ENCODE measurements around the gene GDAP2. TPM values are rescaled to one million over a fixed set of nuclear protein-coding genes. Genes with fewer than 3 reads are reported as not detected.

GDAP2 gene
- total RNA-seq, 3 donors from 2014 or later = 28.5 to 39.7 (median 36.1) TPM

GRCh38 chr1:117843791-117844190 lies 85.6 kb downstream of the GDAP2 start:
- Histone ChIP-seq H3K4me1 (no peaks in the 10 kb centered on the region), H3K27ac (no peak overlapping the region), H3K4me3 (no peak overlapping the region), H3K36me3 (no peaks in the 10 kb centered on the region), H3K9me3 (no peaks in the 10 kb centered on the region), H3K27me3 (no peaks in the 10 kb centered on the region)
- TF ChIP-seq CTCF (IDR thresholded peaks at IDR 0.05) (no peak), POLR2A (IDR thresholded peaks at IDR 0.05) (no peak)
- no peak for DNase-seq (ENCODE audit: low spot score in 2 of 2)
- intact Hi-C loops (cut with DNase I; ENCODE audit: low total_unique reads) = no loop called here

GRCh38 chr1:117842408-117843170 lies 86.8 kb downstream of the GDAP2 start:
- no peaks in the 10 kb centered on the region for H3K27me3 ChIP-seq
- H3K4me1 ChIP-seq = no peaks in the 10 kb centered on the region
- no peak for TF ChIP-seq POLR2AphosphoS5 (IDR thresholded peaks at IDR 0.05)
- TF ChIP-seq CTCF (IDR thresholded peaks at IDR 0.05) = no peak
- TF ChIP-seq POLR2A (IDR thresholded peaks at IDR 0.05) = no peak
- H3K36me3 ChIP-seq = no peaks in the 10 kb centered on the region
- H3K4me3 ChIP-seq = no peak overlapping the region
- intact Hi-C loops (cut with DNase I; ENCODE audit: low total_unique reads) = no loop called here
- no peak overlapping the region for H3K27ac ChIP-seq
- no peak for DNase-seq (ENCODE audit: low spot score in 2 of 2)
- H3K9me3 ChIP-seq = no peaks in the 10 kb centered on the region

- Histone ChIP-seq H3K4me1 (no peaks in the 10 kb centered on the region), H3K27me3 (no peaks in the 10 kb centered on the region), H3K9me3 (no peaks in the 10 kb centered on the region), H3K36me3 (no peaks in the 10 kb centered on the region), H3K4me3 (no peak overlapping the region), H3K27ac (no peak overlapping the region)
- no peak for DNase-seq (ENCODE audit: low spot score in 2 of 2)
- intact Hi-C loops (cut with DNase I; ENCODE audit: low total_unique reads) = no loop called here
- TF ChIP-seq POLR2AphosphoS5 (IDR thresholded peaks at IDR 0.05) = no peak
- no peak for TF ChIP-seq POLR2A (IDR thresholded peaks at IDR 0.05)
- no peak for TF ChIP-seq CTCF (IDR thresholded peaks at IDR 0.05)
Observed at GRCh38 chr1:117841117-117841650, 88.2 kb downstream of the GDAP2 start.

GRCh38 chr1:117838911-117839310 lies 90.5 kb downstream of the GDAP2 start:
- no peak overlapping the region for H3K27ac ChIP-seq
- H3K9me3 ChIP-seq = no peaks in the 10 kb centered on the region
- H3K27me3 ChIP-seq = no peaks in the 10 kb centered on the region
- H3K4me3 ChIP-seq = no peak overlapping the region
- TF ChIP-seq POLR2AphosphoS5 (IDR thresholded peaks at IDR 0.05) (no peak), CTCF (IDR thresholded peaks at IDR 0.05) (no peak), POLR2A (IDR thresholded peaks at IDR 0.05) (no peak)
- intact Hi-C loops (cut with DNase I; ENCODE audit: low total_unique reads) = no loop called here
- no peaks in the 10 kb centered on the region for H3K4me1 ChIP-seq
- no peak for DNase-seq (ENCODE audit: low spot score in 2 of 2)
- H3K36me3 ChIP-seq = no peaks in the 10 kb centered on the region

- no peak for DNase-seq (ENCODE audit: low spot score in 2 of 2)
- Histone ChIP-seq H3K27me3 (no peaks in the 10 kb centered on the region), H3K9me3 (no peaks in the 10 kb centered on the region), H3K27ac (no peak overlapping the region), H3K36me3 (no peaks in the 10 kb centered on the region), H3K4me1 (no peaks in the 10 kb centered on the region), H3K4me3 (no peak overlapping the region)
- no peak for TF ChIP-seq POLR2AphosphoS5 (IDR thresholded peaks at IDR 0.05)
- no peak for TF ChIP-seq CTCF (IDR thresholded peaks at IDR 0.05)
- no peak for TF ChIP-seq POLR2A (IDR thresholded peaks at IDR 0.05)
- intact Hi-C loops (cut with DNase I; ENCODE audit: low total_unique reads) = no loop called here
Observed at GRCh38 chr1:117836069-117836468, 93.4 kb downstream of the GDAP2 start.

Measured in breast epithelium (tissue), 4 donors.